Left lung (tissue), 10 donors: ENCODE results near the gene GABRG3. TPM values are rescaled to one million over a fixed set of nuclear protein-coding genes. Genes with fewer than 3 reads are reported as not detected.
A peak's percentile ranks its signal among the peaks of the same experiment; 100 is the strongest.

Experiments
- ATAC-seq: fragments of 200-7000 bp; cut with Tn5 transposase; one replicate; pipeline ENCODE4 v1.9.1; 2020; ENCODE audit warnings: moderate library complexity
- DNase-seq, 4 donors: peaks; one replicate each; pipeline ENCODE4 v3.0.0-alpha.2; 2013 to 2020
- H3K27ac ChIP-seq, 2 donors: fragments of 200-600 bp; sonication (generic) in 1 of 2; one replicate each; pipeline versions ENCODE4 v1.5.0 to v1.8.0; 2020 to 2021
- H3K27me3 ChIP-seq, 2 donors: fragments of 200-600 bp; sonication (generic) in 1 of 2; one replicate each; pipeline versions ENCODE4 v1.5.0 to v1.8.0; 2020 to 2021
- H3K36me3 ChIP-seq, 2 donors: fragments of 200-600 bp; sonication (generic) in 1 of 2; one replicate each; pipeline versions ENCODE4 v1.5.0 to v1.8.0; 2020 to 2021
- H3K4me1 ChIP-seq, 2 donors: fragments of 200-600 bp; one replicate each; pipeline ENCODE4 v1.8.0; 2021
- H3K4me3 ChIP-seq, 2 donors: fragments of 200-600 bp; sonication (generic) in 1 of 2; one replicate each; pipeline versions ENCODE4 v1.5.0 to v1.8.0; 2020 to 2021; ENCODE audit warnings: mild to moderate bottlenecking in 1 of 2
- H3K9me3 ChIP-seq, 2 donors: fragments of 200-600 bp; sonication (generic) in 1 of 2; one replicate each; pipeline versions ENCODE4 v1.5.0 to v1.8.0; 2020 to 2021
- intact Hi-C, 2 donors: fragments of 100-400 bp; cut with DNase I; formaldehyde crosslinking; loops; one replicate each; pipeline versions ENCODE4 v1.11.2 to v1.14.2; 2022
- polyA plus RNA-seq, 6 donors: library from polyadenylated mRNA; unstranded; fragments of 120-200 nt; gene quantifications; one replicate each; pipeline ENCODE4 v1.2.1, GENCODE V29; 2013; ENCODE audit not compliant: insufficient read length in 6 of 6
- total RNA-seq, 2 donors: library from RNA; stranded (reverse); fragmentation: NEBNext Ultra II Directional; extraction: Animal tissue kit (Norgen Biotek cat#: 25700); gene quantifications; one replicate each; pipeline ENCODE4 v1.2.1, GENCODE V29; 2021
- TF ChIP-seq, protein P1 (sequence below), 2 donors: fragments of 200-600 bp; sonication (generic) in 1 of 2; IDR thresholded peaks; one replicate each; pipeline versions ENCODE4 v1.5.0 to v1.8.0; 2021; ENCODE audit warnings: antibody characterized with exemption in 2 of 2
- donor health status: DM: no; HTN: yes; CAD: no.
- donor health status: DM: no; HTN: no; CAD: no.

GABRG3 gene
- total and polyA plus RNA-seq, 8 donors: 0.23 to 13.8 (median 10.3) TPM; not detected in 1

DNA sequence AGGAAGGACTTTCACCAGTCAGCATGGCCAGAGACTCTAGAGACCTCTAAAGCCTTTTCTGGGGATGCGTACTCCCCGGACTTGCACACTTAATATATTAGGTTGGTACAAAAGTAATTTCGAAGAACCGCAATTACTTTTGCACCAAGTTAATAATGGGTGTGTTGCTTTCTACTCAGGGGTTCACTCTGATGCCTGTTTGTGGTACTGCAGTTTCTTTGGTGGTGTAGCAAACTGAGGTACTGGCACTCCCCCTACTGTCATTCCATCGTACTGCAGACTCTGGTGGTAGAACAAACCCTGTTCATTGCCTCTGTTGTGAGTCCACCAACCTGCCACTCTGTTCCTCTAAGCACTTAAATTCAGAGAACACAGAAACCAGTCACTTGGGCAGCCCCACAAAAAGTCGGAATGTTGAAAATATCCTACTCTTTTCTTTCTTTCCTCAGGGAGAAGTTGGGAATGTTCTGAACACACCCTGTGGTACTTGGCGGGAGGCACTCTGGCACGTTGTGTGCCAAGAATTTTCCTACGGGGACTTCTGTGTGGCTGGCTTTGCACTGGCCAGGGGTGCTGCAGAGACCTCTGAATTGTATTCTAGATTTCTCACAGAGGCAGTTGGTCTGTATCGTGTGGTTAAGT, 46.3 kb downstream of the GABRG3 start:
- TF ChIP-seq, protein P1, sequence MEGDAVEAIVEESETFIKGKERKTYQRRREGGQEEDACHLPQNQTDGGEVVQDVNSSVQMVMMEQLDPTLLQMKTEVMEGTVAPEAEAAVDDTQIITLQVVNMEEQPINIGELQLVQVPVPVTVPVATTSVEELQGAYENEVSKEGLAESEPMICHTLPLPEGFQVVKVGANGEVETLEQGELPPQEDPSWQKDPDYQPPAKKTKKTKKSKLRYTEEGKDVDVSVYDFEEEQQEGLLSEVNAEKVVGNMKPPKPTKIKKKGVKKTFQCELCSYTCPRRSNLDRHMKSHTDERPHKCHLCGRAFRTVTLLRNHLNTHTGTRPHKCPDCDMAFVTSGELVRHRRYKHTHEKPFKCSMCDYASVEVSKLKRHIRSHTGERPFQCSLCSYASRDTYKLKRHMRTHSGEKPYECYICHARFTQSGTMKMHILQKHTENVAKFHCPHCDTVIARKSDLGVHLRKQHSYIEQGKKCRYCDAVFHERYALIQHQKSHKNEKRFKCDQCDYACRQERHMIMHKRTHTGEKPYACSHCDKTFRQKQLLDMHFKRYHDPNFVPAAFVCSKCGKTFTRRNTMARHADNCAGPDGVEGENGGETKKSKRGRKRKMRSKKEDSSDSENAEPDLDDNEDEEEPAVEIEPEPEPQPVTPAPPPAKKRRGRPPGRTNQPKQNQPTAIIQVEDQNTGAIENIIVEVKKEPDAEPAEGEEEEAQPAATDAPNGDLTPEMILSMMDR (IDR thresholded peaks at IDR 0.05): peak in 1 of 2 donors; percentile 54
- ATAC-seq (peak; percentile 93), DNase-seq (peak in 2 of 4 donors; percentile 51 to 83)
- peaks cover 0 to 6% of the 10 kb centered on the region in 2 donors for H3K9me3 ChIP-seq
- H3K27me3 ChIP-seq: no peaks in the 10 kb centered on the region
- H3K36me3 ChIP-seq: no peaks in the 10 kb centered on the region
- intact Hi-C loops: loop anchor here in 1 of 2 donors (5.0 kb wide), 1 partner anchor 125 kb away; no protein-coding TSS in a partner anchor
- no peak overlapping the region for H3K27ac ChIP-seq
- no peak overlapping the region for H3K4me3 ChIP-seq
- H3K4me1 ChIP-seq: no peaks in the 10 kb centered on the region

DNA sequence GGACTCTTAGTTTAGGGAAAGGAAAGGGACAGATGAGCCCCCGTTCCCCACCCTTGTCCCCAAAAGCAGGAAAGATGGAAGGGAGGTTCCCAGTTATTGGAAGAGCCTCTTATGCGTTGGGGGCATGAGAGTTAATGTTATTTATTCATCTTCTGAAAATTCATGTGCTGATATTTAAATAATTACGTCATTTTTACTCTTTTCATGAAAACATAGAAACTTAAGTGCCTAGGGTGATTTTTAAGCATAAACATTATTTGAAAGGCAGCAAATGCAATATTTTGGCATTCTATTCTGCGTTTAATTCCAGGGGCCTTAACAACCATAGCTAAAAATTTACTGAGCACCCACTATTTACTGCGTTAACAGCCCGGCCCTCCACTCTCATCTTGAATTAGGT, 48.7 kb downstream of the GABRG3 start:
- no peak overlapping the region for H3K27ac ChIP-seq
- ATAC-seq (no peak), DNase-seq (no peak)
- intact Hi-C loops: loop anchor here in 1 of 2 donors (5.0 kb wide), 1 partner anchor 127 kb away; no protein-coding TSS in a partner anchor
- no peaks in the 10 kb centered on the region for H3K27me3 ChIP-seq
- no peak overlapping the region for H3K4me3 ChIP-seq
- peaks cover 0 to 6% of the 10 kb centered on the region in 2 donors for H3K9me3 ChIP-seq
- H3K4me1 ChIP-seq: no peaks in the 10 kb centered on the region
- TF ChIP-seq, protein P1 (IDR thresholded peaks at IDR 0.05): no peak
- no peaks in the 10 kb centered on the region for H3K36me3 ChIP-seq

DNA sequence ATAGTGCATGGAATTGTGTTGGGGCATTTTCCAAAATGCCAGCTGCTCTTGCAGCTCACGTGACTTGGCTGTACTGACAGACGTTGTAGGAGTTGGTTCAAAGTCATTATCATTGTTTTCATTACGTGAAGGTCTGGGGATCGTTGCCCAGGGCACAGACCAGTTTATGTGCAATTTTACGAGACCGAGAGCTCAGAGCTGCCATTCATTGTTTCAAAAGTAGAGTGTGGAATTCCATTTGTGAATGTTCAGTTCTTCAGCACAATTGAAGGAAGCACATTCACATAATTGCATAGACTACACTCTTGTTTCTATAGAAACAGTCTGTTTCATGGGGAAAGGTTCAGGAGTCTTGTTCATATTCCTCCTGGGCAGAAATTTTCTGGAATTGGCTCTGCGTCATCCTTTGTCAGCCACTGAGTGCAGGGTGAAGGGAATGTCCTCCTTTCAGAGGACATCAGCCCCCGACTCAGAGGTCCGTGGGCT, 54.5 kb downstream of the GABRG3 start:
- TF ChIP-seq, protein P1 (IDR thresholded peaks at IDR 0.05): no peak

DNA sequence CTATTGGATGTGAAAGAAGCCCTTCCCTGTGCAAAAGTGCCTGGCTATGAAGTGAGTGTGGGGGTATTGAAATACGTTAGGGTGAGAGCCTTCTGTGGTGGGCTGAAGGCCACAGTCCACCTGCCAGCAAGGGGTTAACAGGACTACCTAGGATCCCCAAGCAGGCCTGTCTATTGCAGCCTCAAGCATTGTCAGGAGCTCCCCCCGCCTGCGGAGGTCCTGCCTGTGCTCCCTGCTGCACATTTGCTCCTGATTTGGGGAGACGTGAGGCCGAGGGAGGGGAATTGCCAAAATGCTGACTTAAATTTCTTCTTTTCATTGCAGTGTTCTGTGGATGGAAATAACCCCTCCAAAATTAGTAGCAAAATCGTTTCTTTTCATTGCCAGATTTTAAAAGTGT, 56.2 kb downstream of the GABRG3 start:
- Histone ChIP-seq H3K4me1 (no peaks in the 10 kb centered on the region), H3K4me3 (no peak overlapping the region), H3K36me3 (no peaks in the 10 kb centered on the region), H3K27ac (no peak overlapping the region), H3K27me3 (peaks cover 0 to 13% of the 10 kb centered on the region in 2 donors), H3K9me3 (no peaks in the 10 kb centered on the region)
- DNase-seq (no peak), ATAC-seq (no peak)
- TF ChIP-seq, protein P1 (IDR thresholded peaks at IDR 0.05): no peak
- intact Hi-C loops: no loop called here

More for the DNA sequence above, 54.5 kb downstream of the GABRG3 start:
- intact Hi-C loops: no loop called here
- no peak for ATAC-seq
- Histone ChIP-seq H3K9me3 (no peaks in the 10 kb centered on the region), H3K27me3 (peaks cover 0 to 13% of the 10 kb centered on the region in 2 donors), H3K36me3 (no peaks in the 10 kb centered on the region), H3K4me1 (no peaks in the 10 kb centered on the region), H3K27ac (no peak overlapping the region), H3K4me3 (no peak overlapping the region)
- no peak for DNase-seq

DNA sequence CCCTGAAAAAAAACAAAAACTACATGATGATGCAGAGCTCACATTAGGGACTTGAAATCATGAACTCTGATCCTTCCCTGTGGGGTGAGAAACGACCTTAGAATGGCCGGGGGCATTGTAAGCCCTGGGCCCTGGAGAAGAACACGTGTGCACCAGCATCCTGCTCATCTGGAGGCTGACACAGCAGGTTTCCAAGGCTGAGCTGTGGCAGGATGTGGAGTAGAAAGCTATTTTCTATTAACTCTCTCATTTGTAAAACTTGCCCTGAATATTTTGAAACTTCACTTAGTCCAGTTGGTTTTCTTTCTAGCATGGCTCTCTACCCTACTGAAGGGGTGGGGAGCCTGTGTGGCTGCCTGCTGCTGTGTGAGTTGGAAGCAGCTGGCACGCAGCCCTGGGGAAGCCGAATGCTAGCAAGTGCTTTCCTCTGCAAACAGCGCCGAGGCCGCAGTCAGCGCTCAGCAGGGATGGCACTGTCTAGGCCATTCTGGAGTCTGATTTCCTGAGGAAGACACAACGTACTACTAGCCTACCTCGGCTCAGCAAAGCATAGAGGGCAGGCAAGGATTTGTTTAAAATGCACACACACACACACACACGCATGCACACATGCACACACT, 58.0 kb downstream of the GABRG3 start:
- TF ChIP-seq, protein P1 (IDR thresholded peaks at IDR 0.05): no peak
- no peaks in the 10 kb centered on the region for H3K36me3 ChIP-seq
- H3K27me3 ChIP-seq: peaks cover 0 to 13% of the 10 kb centered on the region in 2 donors
- no peaks in the 10 kb centered on the region for H3K9me3 ChIP-seq
- H3K4me3 ChIP-seq: no peak overlapping the region
- no peak overlapping the region for H3K27ac ChIP-seq
- intact Hi-C loops: no loop called here
- no peaks in the 10 kb centered on the region for H3K4me1 ChIP-seq
- no peak for ATAC-seq
- DNase-seq: no peak
